HepG2 (cell line): ENCODE results near the gene QSOX2. TPM values are rescaled to one million over a fixed set of nuclear protein-coding genes. Genes with fewer than 3 reads are reported as not detected.

ENCODE experiments used
- ATAC-seq: fragments of 200-7000 bp; cut with Tn5 transposase; 3 replicates; pipeline ENCODE4 v1.9.1; 2020; ENCODE audit warnings: mild to moderate bottlenecking, moderate library complexity
- BruUV-seq: library from RNA; stranded (reverse); fragments of 400-500 nt; replicated peaks from 2 replicates; lab custom pipeline; 2021; lab: Mats Ljungman, UMichigan
- CTCF ChIA-PET: fragments of 300-600 bp; formaldehyde crosslinking; extraction: SDS; loops from one replicate; lab custom pipeline; 2021; ENCODE audit warnings: low total read pairs, inconsistent platforms, low intra/inter-chr PET ratio; lab: Yijun Ruan, JAX
- POLR2A ChIA-PET: fragments of 350-600 bp; sonication (Branson Sonifier 250); formaldehyde crosslinking; loops from one replicate; lab custom pipeline; 2020; ENCODE audit warnings: antibody characterized with exemption, inconsistent platforms; lab: Yijun Ruan, JAX
- DNase-seq: peaks from one replicate; pipeline ENCODE4 v3.0.0-alpha.2; 2015; ENCODE audit warnings: low spot score
- FAIRE-seq: peaks from 3 replicates; lab custom pipeline; 2011; peaks lifted over from hg19 to GRCh38; lab: Jason Lieb, UNC
- H2AFZ ChIP-seq: one replicate; pipeline ENCODE4 v1.6.1; 2011; ENCODE audit warnings: low read length, inconsistent platforms
- H3K27ac ChIP-seq: fragments of 300-600 bp; 3 replicates; pipeline ENCODE4 v1.8.0; 2011; ENCODE audit warnings: mixed run types, mild to moderate bottlenecking, mixed read lengths, low read length, inconsistent platforms; ENCODE audit not compliant: insufficient read depth; ENCODE audit errors: extremely low read length
- H3K27me3 ChIP-seq, 2 experiments: fragments of 200-600 bp in 1 of 2; 2 replicates in 1 of 2; 3 replicates in 1 of 2; pipeline versions ENCODE4 v1.6.0 to v1.8.0; 2011; ENCODE audit warnings: low read length in 2 of 2, mild to moderate bottlenecking in 2 of 2, moderate library complexity in 2 of 2, inconsistent platforms in 1 of 2; ENCODE audit not compliant: insufficient read depth in 2 of 2, control insufficient read depth in 1 of 2
- H3K36me3 ChIP-seq, 2 experiments: fragments of 200-600 bp in 1 of 2; replicated peaks in 1 of 2; 2 replicates in 1 of 2; 3 replicates in 1 of 2; pipeline versions ENCODE4 v1.5.1 to v1.8.0; 2011; ENCODE audit warnings: low read length in 2 of 2, inconsistent platforms in 1 of 2; ENCODE audit not compliant: insufficient read depth in 2 of 2, control insufficient read depth in 1 of 2
- H3K4me1 ChIP-seq: 2 replicates; pipeline ENCODE4 v1.5.1; 2012; ENCODE audit warnings: low read length, inconsistent platforms; ENCODE audit not compliant: insufficient read depth
- H3K4me2 ChIP-seq: 2 replicates; pipeline ENCODE4 v1.6.0; 2011; ENCODE audit warnings: low read depth, low read length, inconsistent platforms
- H3K4me3 ChIP-seq, 3 experiments: fragments of 200-600 bp in 1 of 3; sonication (generic), shearing (Covaris generic) in 1 of 3; replicated peaks in 1 of 3; 2 replicates each; pipeline ENCODE4 v1.5.1; 2011 to 2016; ENCODE audit warnings: low read length in 3 of 3, inconsistent platforms in 2 of 3, low read depth in 2 of 3, mild to moderate bottlenecking in 2 of 3, control low read depth in 1 of 3, mixed read lengths in 1 of 3; ENCODE audit not compliant: insufficient read depth in 1 of 3
- H3K79me2 ChIP-seq: one replicate; pipeline ENCODE4 v1.6.1; 2011; ENCODE audit warnings: low read length, inconsistent platforms; ENCODE audit not compliant: insufficient read depth
- H3K9ac ChIP-seq: 2 replicates; pipeline ENCODE4 v1.6.0; 2011; ENCODE audit warnings: mild to moderate bottlenecking, low read depth, low read length, inconsistent platforms; ENCODE audit not compliant: insufficient read depth
- H3K9me3 ChIP-seq: 2 replicates; pipeline ENCODE4 v1.5.1; 2012; ENCODE audit warnings: mild to moderate bottlenecking, low read length
- H4K20me1 ChIP-seq: 2 replicates; pipeline ENCODE4 v1.6.0; 2011; ENCODE audit warnings: inconsistent platforms, mild to moderate bottlenecking, low read length, moderate library complexity; ENCODE audit not compliant: insufficient read depth
- CBX1 ChIP-seq: IDR thresholded peaks from one replicate; pipeline ENCODE4 v1.6.1; 2016; ENCODE audit warnings: antibody characterized with exemption, low read depth
- CC2D1A ChIP-seq: sonication (generic); formaldehyde crosslinking; IDR thresholded peaks from 2 replicates; pipeline ENCODE4 v1.8.1; 2023; ENCODE audit warnings: mild to moderate bottlenecking, missing genetic modification reagents
- DMAP1 ChIP-seq: IDR thresholded peaks from 2 replicates; pipeline ENCODE4 v1.6.1; 2016
- DR1 ChIP-seq: sonication (generic); formaldehyde crosslinking; IDR thresholded peaks from 2 replicates; pipeline ENCODE4 v1.8.0; 2021; ENCODE audit warnings: mild to moderate bottlenecking, missing genetic modification reagents, inconsistent platforms
- ELF3 ChIP-seq: IDR thresholded peaks from 2 replicates; pipeline ENCODE4 v1.6.1; 2016; ENCODE audit warnings: missing genetic modification reagents, missing compliant biosample characterization
- GATAD1 ChIP-seq: IDR thresholded peaks from 2 replicates; pipeline ENCODE4 v1.6.1; 2016; ENCODE audit warnings: missing genetic modification reagents, missing compliant biosample characterization
- KDM4B ChIP-seq: sonication (generic); formaldehyde crosslinking; IDR thresholded peaks from 2 replicates; pipeline ENCODE4 v1.4.0; 2020; ENCODE audit warnings: missing genetic modification reagents
- MXD4 ChIP-seq: IDR thresholded peaks from 2 replicates; pipeline ENCODE4 v1.6.1; 2016; ENCODE audit warnings: mild to moderate bottlenecking, missing biosample characterization, missing genetic modification reagents
- NFKBIZ ChIP-seq: IDR thresholded peaks from 2 replicates; pipeline ENCODE4 v1.6.1; 2018; ENCODE audit warnings: missing genetic modification reagents, missing compliant biosample characterization
- NPAS2 ChIP-seq: sonication (generic); formaldehyde crosslinking; IDR thresholded peaks from 2 replicates; pipeline ENCODE4 v1.8.0; 2022; ENCODE audit warnings: mild to moderate bottlenecking, missing genetic modification reagents, borderline replicate concordance
- RFXANK ChIP-seq: IDR thresholded peaks from 2 replicates; pipeline ENCODE4 v1.6.1; 2016
- RXRB ChIP-seq: IDR thresholded peaks from 2 replicates; pipeline ENCODE4 v1.6.1; 2016; ENCODE audit warnings: borderline replicate concordance, missing genetic modification reagents, missing compliant biosample characterization
- SNAI1 ChIP-seq: sonication (generic); formaldehyde crosslinking; IDR thresholded peaks from 2 replicates; pipeline ENCODE4 v1.5.0; 2020; ENCODE audit warnings: mild to moderate bottlenecking, missing genetic modification reagents, borderline replicate concordance
- SP140L ChIP-seq: sonication (generic); formaldehyde crosslinking; IDR thresholded peaks from 2 replicates; pipeline ENCODE4 v1.4.0; 2020; ENCODE audit warnings: missing genetic modification reagents, borderline replicate concordance
- ZFP1 ChIP-seq: IDR thresholded peaks from 2 replicates; pipeline ENCODE4 v1.6.1; 2016
- ZNF34 ChIP-seq: sonication (generic); formaldehyde crosslinking; IDR thresholded peaks from 2 replicates; pipeline ENCODE4 v1.4.0; 2020; ENCODE audit warnings: mild to moderate bottlenecking, missing genetic modification reagents, borderline replicate concordance
- ZNF670 ChIP-seq: sonication (generic); formaldehyde crosslinking; IDR thresholded peaks from 2 replicates; pipeline ENCODE4 v1.8.0; 2022; ENCODE audit warnings: mild to moderate bottlenecking, missing genetic modification reagents, borderline replicate concordance
- ZNF674 ChIP-seq: sonication (generic); formaldehyde crosslinking; IDR thresholded peaks from 2 replicates; pipeline ENCODE4 v1.5.0; 2020; ENCODE audit warnings: low read depth, mild to moderate bottlenecking, missing genetic modification reagents
- WGBS: methylation state at CpG from one replicate; pipeline ENCODE4 v1.1.6; 2017; ENCODE audit warnings: low lambda C conversion rate; 5-methylcytosine and 5-hydroxymethylcytosine counted together
- in situ Hi-C: cut with HindIII; loops from 2 replicates; pipeline ENCODE4 v1.10.0; 2017; ENCODE audit warnings: low pct_unique_long_range_greater_than_20kb; ENCODE audit not compliant: extremely low pct_ligation_motif_present
- intact Hi-C: fragments of 100-400 bp; cut with micrococcal nuclease; formaldehyde crosslinking; loops from one replicate; pipeline ENCODE4 v1.10.0; 2022; ENCODE audit not compliant: unreplicated experiment
- polyA plus RNA-seq, 8 experiments: library from polyadenylated mRNA; depleted of rRNA in 3 of 8; stranded (reverse) in 7 of 8; unstranded in 1 of 8; fragments of >200 nt; fragmentation: Illumina TruSeq in 4 of 8; extraction: Trizol in 4 of 8; gene quantifications; 2 replicates each; pipeline versions ENCODE4 v1.2.1 to v1.2.3, GENCODE V29; 2011 to 2016; ENCODE audit warnings: low read depth in 4 of 8, missing spikeins in 1 of 8, mixed read lengths in 1 of 8; ENCODE audit not compliant: insufficient read depth in 1 of 8
- total RNA-seq, 5 experiments: library from RNA; depleted of rRNA; stranded (reverse); fragments of >200 nt; fragmentation: Illumina TruSeq; extraction: Trizol; gene quantifications; 2 replicates each; pipeline ENCODE4 v1.2.3, GENCODE V29; 2016; ENCODE audit warnings: low read depth in 1 of 5
- TF ChIP-seq, protein P1 (sequence below): sonication (generic); formaldehyde crosslinking; IDR thresholded peaks from 2 replicates; pipeline ENCODE4 v1.4.0; 2020; ENCODE audit warnings: missing genetic modification reagents
- TF ChIP-seq, protein P2 (sequence below): sonication (generic); formaldehyde crosslinking; conservative IDR thresholded peaks from 2 replicates; pipeline ENCODE4 v1.4.0; 2020; ENCODE audit warnings: missing genetic modification reagents

Gene QSOX2
- total and polyA plus RNA-seq, 2 of the 13 experiments (the other 11 are each of a cell fraction or from before 2014, with no cell fraction given), result 27.1 to 42.1 TPM

DNA sequence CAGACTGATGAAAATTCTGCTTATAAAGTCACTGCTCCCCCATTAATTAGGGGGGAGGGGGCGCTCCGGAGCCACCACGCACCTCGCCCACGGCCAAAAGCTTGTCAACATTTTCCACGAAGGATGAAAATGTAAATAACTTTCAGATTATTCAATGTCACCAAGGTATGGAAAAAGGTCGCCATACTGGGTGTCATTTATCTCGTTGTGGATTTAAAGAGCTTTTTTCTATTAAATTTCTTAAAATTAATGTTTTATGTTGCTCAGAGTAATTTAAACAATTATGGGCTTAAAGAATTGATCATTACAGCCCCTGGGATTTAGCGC, 53.7 kb downstream of the QSOX2 start:
- Histone ChIP-seq H3K4me2 (no peak overlapping the region), H3K36me3 (no peaks in the 10 kb centered on the region), H3K4me3 (no peak overlapping the region), H3K27me3 (peaks cover 9 to 73% of the 10 kb centered on the region in 2 experiments; a peak in 4 of 5 replicates), H3K4me1 (no peaks in the 10 kb centered on the region), H3K27ac (no peak overlapping the region), H3K9ac (no peak overlapping the region), H3K9me3 (no peaks in the 10 kb centered on the region), H2AFZ (no peak overlapping the region), H4K20me1 (no peaks in the 10 kb centered on the region), H3K79me2 (no peaks in the 10 kb centered on the region)
- intact Hi-C loops (no loop called here), in situ Hi-C loops (no loop called here)
- CTCF ChIA-PET, result no interaction called here
- TF ChIP-seq NFKBIZ (CRISPR knock-in tag) (no peak), DR1 (no peak), ZNF670 (CRISPR knock-in tag) (no peak), KDM4B (CRISPR knock-in tag) (no peak), CC2D1A (no peak), ZNF674 (CRISPR knock-in tag) (no peak), ZNF34 (CRISPR knock-in tag) (no peak), CBX1 (no peak), ELF3 (CRISPR knock-in tag) (no peak), DMAP1 (CRISPR knock-in tag) (no peak), RFXANK (no peak), MXD4 (CRISPR knock-in tag) (no peak), ZFP1 (CRISPR knock-in tag) (no peak), NPAS2 (CRISPR knock-in tag) (no peak), SNAI1 (no peak), GATAD1 (no peak), RXRB (CRISPR knock-in tag) (no peak), SP140L (CRISPR knock-in tag) (no peak)
- TF ChIP-seq, protein P1, sequence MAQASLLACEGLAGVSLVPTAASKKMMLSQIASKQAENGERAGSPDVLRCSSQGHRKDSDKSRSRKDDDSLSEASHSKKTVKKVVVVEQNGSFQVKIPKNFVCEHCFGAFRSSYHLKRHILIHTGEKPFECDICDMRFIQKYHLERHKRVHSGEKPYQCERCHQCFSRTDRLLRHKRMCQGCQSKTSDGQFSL, result no peak
- TF ChIP-seq, protein P2, sequence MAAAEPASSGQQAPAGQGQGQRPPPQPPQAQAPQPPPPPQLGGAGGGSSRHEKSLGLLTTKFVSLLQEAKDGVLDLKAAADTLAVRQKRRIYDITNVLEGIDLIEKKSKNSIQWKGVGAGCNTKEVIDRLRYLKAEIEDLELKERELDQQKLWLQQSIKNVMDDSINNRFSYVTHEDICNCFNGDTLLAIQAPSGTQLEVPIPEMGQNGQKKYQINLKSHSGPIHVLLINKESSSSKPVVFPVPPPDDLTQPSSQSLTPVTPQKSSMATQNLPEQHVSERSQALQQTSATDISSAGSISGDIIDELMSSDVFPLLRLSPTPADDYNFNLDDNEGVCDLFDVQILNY (CRISPR knock-in tag), result no peak
- FAIRE-seq, result no peak
- whole genome bisulfite sequencing, result 21% methylated on average over 8 of the region's 9 CpGs
- POLR2A ChIA-PET, result no interaction called here
- DNase-seq, result no peak
- ATAC-seq, result no peak
- no TSS peak for BruUV-seq
